Common myeloid progenitor, CD34-positive (primary cell): ENCODE data around the gene ABCC10.
"Not testable (repeated sequence)": the region's sequence is repeated elsewhere in the genome, so short reads cannot be mapped to it uniquely, and the experiment has no call there.

Experiments
- CTCF ChIA-PET: fragments of 350-600 bp; sonication (Branson Sonifier 250); formaldehyde crosslinking; loops from one replicate; lab custom pipeline; 2021; ENCODE audit warnings: antibody characterized with exemption; lab: Charles Lee
- POLR2A ChIA-PET: fragments of 350-600 bp; sonication (Branson Sonifier 250); formaldehyde crosslinking; loops from one replicate; lab custom pipeline; 2021; ENCODE audit warnings: antibody characterized with exemption; lab: Charles Lee
- DNase-seq, 3 donors: peaks; one replicate each; pipeline versions ENCODE4 v3.0.0 to v3.0.0-alpha.2; 2013
- H3K27ac ChIP-seq, 2 experiments: 1 replicate in 1 of 2; 2 replicates in 1 of 2; pipeline ENCODE4 v1.7.0; 2013; ENCODE audit warnings: inconsistent platforms in 2 of 2, low read length in 2 of 2, mild to moderate bottlenecking in 2 of 2, low read depth in 1 of 2, moderate library complexity in 1 of 2; ENCODE audit not compliant: severe bottlenecking in 2 of 2, insufficient read depth in 1 of 2, poor library complexity in 1 of 2
- H3K27me3 ChIP-seq, 5 experiments: replicated peaks in 2 of 5; 1 replicate in 3 of 5; 2 replicates in 2 of 5; pipeline versions ENCODE4 v1.6.1 to v1.7.0; 2013; ENCODE audit warnings: low read length in 4 of 5, mild to moderate bottlenecking in 2 of 5, moderate library complexity in 2 of 5, inconsistent platforms in 1 of 5; ENCODE audit not compliant: insufficient read depth in 5 of 5, control insufficient read depth in 4 of 5
- H3K36me3 ChIP-seq, 4 experiments: 1 replicate in 2 of 4; 2 replicates in 2 of 4; pipeline versions ENCODE4 v1.6.1 to v1.7.0; 2013; ENCODE audit warnings: low read length in 3 of 4, control low read depth in 1 of 4, mild to moderate bottlenecking in 1 of 4; ENCODE audit not compliant: control insufficient read depth in 4 of 4, insufficient read depth in 4 of 4
- H3K4me1 ChIP-seq, 4 experiments: 1 replicate in 3 of 4; 2 replicates in 1 of 4; pipeline versions ENCODE4 v1.6.1 to v1.7.1; 2013; ENCODE audit warnings: low read length in 3 of 4, mild to moderate bottlenecking in 3 of 4, control low read depth in 1 of 4, inconsistent platforms in 1 of 4, moderate library complexity in 1 of 4; ENCODE audit not compliant: control insufficient read depth in 4 of 4, insufficient read depth in 4 of 4; ENCODE audit errors: control extremely low read depth in 1 of 4
- H3K4me3 ChIP-seq, 7 experiments: 1 replicate in 4 of 7; 2 replicates in 3 of 7; pipeline versions ENCODE4 v1.5.1 to v1.7.0; 2013; ENCODE audit warnings: mild to moderate bottlenecking in 7 of 7, low read length in 6 of 7, moderate library complexity in 6 of 7, inconsistent platforms in 2 of 7, low read depth in 2 of 7, control low read depth in 1 of 7; ENCODE audit not compliant: insufficient read depth in 4 of 7, control insufficient read depth in 1 of 7; ENCODE audit errors: extremely low read depth in 1 of 7
- H3K9me3 ChIP-seq, 5 experiments: 1 replicate in 4 of 5; 2 replicates in 1 of 5; pipeline versions ENCODE4 v1.6.1 to v1.7.1; 2013; ENCODE audit warnings: low read length in 4 of 5, mild to moderate bottlenecking in 2 of 5, inconsistent platforms in 1 of 5, low read depth in 1 of 5, moderate library complexity in 1 of 5; ENCODE audit not compliant: control insufficient read depth in 4 of 5, insufficient read depth in 2 of 5; ENCODE audit errors: control extremely low read depth in 1 of 5
- WGBS: methylation state at CpG from one replicate; pipeline ENCODE4 v1.1.5; 2013; ENCODE audit not compliant: insufficient coverage; 5-methylcytosine and 5-hydroxymethylcytosine counted together

Gene ABCC10

GRCh38 chr6:43407296-43407695 is 20.0 kb upstream of the ABCC10 start:
- no peak for DNase-seq
- Histone ChIP-seq H3K27me3 (peaks cover 0 to 17% (median 3%) of the 10 kb centered on the region in 5 experiments), H3K9me3 (no peaks in the 10 kb centered on the region), H3K4me3 (no peak overlapping the region), H3K27ac (no peak overlapping the region), H3K36me3 (no peaks in the 10 kb centered on the region), H3K4me1 (no peaks in the 10 kb centered on the region)
- ChIA-PET CTCF (no interaction called here), POLR2A (no interaction called here)
- WGBS = 100% methylated on average over 1 of the region's 1 CpG

DNA sequence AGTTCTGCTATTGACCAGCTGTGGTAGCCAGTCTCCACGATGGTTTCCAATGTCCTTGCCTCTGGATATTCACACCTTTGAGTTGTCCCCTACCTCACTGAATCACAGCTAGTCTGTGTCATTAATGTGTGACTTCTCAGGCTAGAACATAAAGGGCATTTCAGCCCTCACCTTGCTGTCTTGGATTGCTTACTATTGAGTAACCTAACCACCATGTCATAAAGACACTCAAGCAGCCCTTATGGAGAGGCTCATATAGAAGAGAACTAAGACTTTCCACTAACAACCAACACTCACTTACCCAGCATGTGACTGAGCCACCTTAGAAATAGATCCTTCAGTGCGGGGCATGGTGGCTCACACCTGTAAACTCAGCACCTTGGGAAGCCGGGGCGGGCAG is 19.1 kb upstream of the ABCC10 start:
- CTCF ChIA-PET = interaction anchor here (0.5 kb wide), 1 partner anchor 257 kb away, joined by 3 read pairs; no protein-coding TSS in a partner anchor

DNA sequence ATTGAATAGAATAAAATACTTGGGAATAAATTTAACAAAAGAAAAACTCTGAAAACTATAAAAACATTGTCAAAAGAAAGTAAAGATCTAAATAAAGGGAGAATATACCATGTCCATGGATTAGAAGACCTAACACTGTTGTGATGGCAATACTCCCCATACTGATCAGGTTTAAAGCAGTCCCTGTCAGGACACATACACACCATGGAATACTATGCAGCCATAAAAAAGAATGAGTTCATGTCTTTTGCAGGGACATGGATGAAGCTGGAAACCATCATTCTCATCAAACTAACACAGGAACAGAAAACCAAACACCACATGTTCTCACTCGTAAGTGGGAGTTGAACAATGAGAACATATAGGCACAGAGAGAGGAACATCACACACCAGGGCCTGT is 16.6 kb upstream of the ABCC10 start:
- POLR2A ChIA-PET, H3K36me3 ChIP-seq, H3K4me3 ChIP-seq, H3K27ac ChIP-seq, DNase-seq, H3K4me1 ChIP-seq, H3K27me3 ChIP-seq: not testable (repeated sequence)
- CTCF ChIA-PET = interaction anchor here (1.4 kb wide), 1 partner anchor 15 kb away, joined by 3 read pairs; no protein-coding TSS in a partner anchor
- no CpG with 5 or more reads among the region's 1 CpG for WGBS
- H3K9me3 ChIP-seq = peaks cover 0 to 12% (median 7%) of the 10 kb centered on the region in 5 experiments

More for the DNA sequence above, 19.1 kb upstream of the ABCC10 start:
- POLR2A ChIA-PET = no interaction called here
- peaks cover 0 to 16% (median 6%) of the 10 kb centered on the region in 5 experiments for H3K27me3 ChIP-seq
- no peak overlapping the region for H3K4me3 ChIP-seq
- H3K4me1 ChIP-seq = no peaks in the 10 kb centered on the region
- H3K36me3 ChIP-seq = no peaks in the 10 kb centered on the region
- H3K9me3 ChIP-seq = peaks cover 0 to 9% (median 6%) of the 10 kb centered on the region in 5 experiments
- no peak overlapping the region for H3K27ac ChIP-seq
- DNase-seq = no peak
- 94% methylated on average over 3 of the region's 4 CpGs for WGBS

DNA sequence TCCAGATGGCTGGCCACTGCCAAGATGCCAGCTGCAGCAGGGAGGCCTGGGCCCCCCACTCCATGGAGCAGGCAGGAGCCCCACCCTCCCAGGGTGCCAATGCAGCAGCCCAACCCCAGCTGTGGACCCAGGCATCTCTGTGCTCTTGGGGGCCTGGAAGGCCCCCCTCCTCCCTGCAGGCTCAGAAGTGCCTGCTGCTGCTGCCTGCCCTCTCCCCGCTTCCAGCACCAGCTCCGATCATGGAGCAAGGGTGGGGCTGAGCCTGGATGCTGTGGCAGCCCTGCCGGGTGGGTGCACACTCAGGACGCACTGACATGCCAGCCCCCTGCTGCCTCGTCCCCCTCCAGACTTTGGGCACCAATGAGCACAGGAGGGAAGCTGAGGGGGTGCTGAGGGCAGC is 14.8 kb upstream of the ABCC10 start:
- WGBS = 93% methylated on average over 3 of the region's 5 CpGs
- ChIA-PET POLR2A (no interaction called here), CTCF (interaction anchor here (0.8 to 1.3 kb wide), 2 partner anchors 14 to 18 kb away, joined by 3 to 5 read pairs; no protein-coding TSS in a partner anchor)
- Histone ChIP-seq H3K27ac (no peak overlapping the region), H3K9me3 (peaks cover 0 to 12% (median 7%) of the 10 kb centered on the region in 5 experiments), H3K36me3 (no peaks in the 10 kb centered on the region), H3K27me3 (peaks cover 0 to 10% (median 3%) of the 10 kb centered on the region in 5 experiments), H3K4me3 (no peak overlapping the region), H3K4me1 (no peaks in the 10 kb centered on the region)
- DNase-seq = no peak

DNA sequence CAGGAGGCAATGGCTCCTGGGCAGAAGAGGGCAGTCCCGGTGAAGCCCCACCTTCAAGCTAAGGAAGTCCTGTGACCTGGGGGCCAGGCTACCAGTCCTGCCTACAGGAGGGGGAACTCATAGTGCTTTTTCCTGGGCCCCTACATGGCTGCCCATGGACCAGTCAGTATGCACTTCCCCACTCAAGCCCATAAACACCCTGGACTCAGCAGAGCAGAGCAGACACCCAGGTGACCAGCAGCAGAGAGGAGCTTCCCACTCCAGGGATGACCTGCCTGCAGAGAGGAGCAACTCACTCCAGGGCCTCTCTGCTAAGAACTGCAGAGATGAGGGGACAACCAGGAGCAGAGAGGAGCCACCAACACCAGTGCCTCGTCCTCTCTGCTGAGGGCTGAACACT is 14.3 kb upstream of the ABCC10 start:
- Histone ChIP-seq H3K4me3 (no peak overlapping the region), H3K27ac (no peak overlapping the region), H3K27me3 (peaks cover 0 to 10% (median 3%) of the 10 kb centered on the region in 5 experiments), H3K4me1 (no peaks in the 10 kb centered on the region), H3K36me3 (no peaks in the 10 kb centered on the region), H3K9me3 (peaks cover 0 to 12% (median 7%) of the 10 kb centered on the region in 5 experiments)
- WGBS = 100% methylated on average over 2 of the region's 2 CpGs
- CTCF ChIA-PET = interaction anchor here (0.8 to 1.3 kb wide), 2 partner anchors 14 to 19 kb away, joined by 3 to 5 read pairs; no protein-coding TSS in a partner anchor
- POLR2A ChIA-PET = no interaction called here
- no peak for DNase-seq

GRCh38 chr6:43415275-43415674 is 12.1 kb upstream of the ABCC10 start:
- POLR2A ChIA-PET, H3K36me3 ChIP-seq, H3K4me3 ChIP-seq, DNase-seq, H3K27ac ChIP-seq, H3K4me1 ChIP-seq: not testable (repeated sequence)
- peaks cover 0 to 12% (median 7%) of the 10 kb centered on the region in 5 experiments for H3K9me3 ChIP-seq
- 100% methylated on average over 1 of the region's 8 CpGs for WGBS
- H3K27me3 ChIP-seq = peaks cover 0 to 10% (median 7%) of the 10 kb centered on the region in 5 experiments
- CTCF ChIA-PET = interaction anchor here (1.3 kb wide), 1 partner anchor 80 kb away, joined by 3 read pairs; no protein-coding TSS in a partner anchor

GRCh38 chr6:43416935-43417334 is 10.4 kb upstream of the ABCC10 start:
- no peaks in the 10 kb centered on the region for H3K4me1 ChIP-seq
- CTCF ChIA-PET = no interaction called here
- H3K36me3 ChIP-seq = no peaks in the 10 kb centered on the region
- H3K9me3 ChIP-seq = peaks cover 0 to 12% (median 7%) of the 10 kb centered on the region in 5 experiments
- H3K4me3 ChIP-seq = no peak overlapping the region
- POLR2A ChIA-PET = no interaction called here
- WGBS = no CpG with 5 or more reads among the region's 4 CpGs
- no peak for DNase-seq
- H3K27me3 ChIP-seq = peaks cover 0 to 10% (median 7%) of the 10 kb centered on the region in 5 experiments
- no peak overlapping the region for H3K27ac ChIP-seq
